GM21381 (cell line): Measurements from ENCODE around the gene SUSD1.

Source experiments
- ATAC-seq: cut with Tn5 transposase; IDR thresholded peaks from one replicate; pipeline ENCODE4 v1.9.1; 2021; ENCODE audit warnings: mild to moderate bottlenecking, moderate library complexity; ENCODE audit not compliant: unreplicated experiment

SUSD1 gene

GRCh38 chr9:112044881-112045280 is 130.2 kb downstream of the SUSD1 start:
- no peak for ATAC-seq

GRCh38 chr9:112044186-112044585 is 130.9 kb downstream of the SUSD1 start:
- ATAC-seq, result no peak

GRCh38 chr9:112043423-112043822 is 131.7 kb downstream of the SUSD1 start:
- ATAC-seq, result no peak

GRCh38 chr9:112042769-112043168 is 132.3 kb downstream of the SUSD1 start:
- no peak for ATAC-seq

- no peak for ATAC-seq
Observed at GRCh38 chr9:112042244-112042638, 132.9 kb downstream of the SUSD1 start.

- no peak for ATAC-seq
Observed at GRCh38 chr9:112041536-112042243, 133.4 kb downstream of the SUSD1 start.

- ATAC-seq, result no peak
Observed at GRCh38 chr9:112041199-112041535, 133.9 kb downstream of the SUSD1 start.

GRCh38 chr9:112038017-112038408 is 137.1 kb downstream of the SUSD1 start:
- no peak for ATAC-seq

- ATAC-seq, result peak; percentile 51
Observed at GRCh38 chr9:112037281-112038016, 137.6 kb downstream of the SUSD1 start.

GRCh38 chr9:112035166-112035826 is 139.8 kb downstream of the SUSD1 start:
- ATAC-seq, result no peak

- no peak for ATAC-seq
Observed at GRCh38 chr9:112034216-112034611, 140.9 kb downstream of the SUSD1 start.

- no peak for ATAC-seq
Observed at GRCh38 chr9:112033237-112034215, 141.6 kb downstream of the SUSD1 start.

- ATAC-seq, result no peak
Observed at GRCh38 chr9:112032743-112033142, 142.4 kb downstream of the SUSD1 start.

- ATAC-seq, result peak; percentile 42
Observed at GRCh38 chr9:112032009-112032408, 143.1 kb downstream of the SUSD1 start.

- no peak for ATAC-seq
Observed at GRCh38 chr9:112031400-112031799, 143.7 kb downstream of the SUSD1 start.

- ATAC-seq, result no peak
Observed at GRCh38 chr9:112029921-112030444, 145.1 kb downstream of the SUSD1 start.

- ATAC-seq, result peak; percentile 47
Observed at GRCh38 chr9:112028242-112029221, 146.6 kb downstream of the SUSD1 start.

- ATAC-seq, result no peak
Observed at GRCh38 chr9:112025850-112026249, 149.2 kb downstream of the SUSD1 start.

- ATAC-seq, result no peak
Observed at GRCh38 chr9:112021742-112022141, 153.4 kb downstream of the SUSD1 start.
